ENCODE data around the gene RGS3. TPM values are rescaled to one million over a fixed set of nuclear protein-coding genes. Genes with fewer than 3 reads are reported as not detected.

Gene RGS3
- total RNA-seq, 1 donor: 77.4 TPM

DNA sequence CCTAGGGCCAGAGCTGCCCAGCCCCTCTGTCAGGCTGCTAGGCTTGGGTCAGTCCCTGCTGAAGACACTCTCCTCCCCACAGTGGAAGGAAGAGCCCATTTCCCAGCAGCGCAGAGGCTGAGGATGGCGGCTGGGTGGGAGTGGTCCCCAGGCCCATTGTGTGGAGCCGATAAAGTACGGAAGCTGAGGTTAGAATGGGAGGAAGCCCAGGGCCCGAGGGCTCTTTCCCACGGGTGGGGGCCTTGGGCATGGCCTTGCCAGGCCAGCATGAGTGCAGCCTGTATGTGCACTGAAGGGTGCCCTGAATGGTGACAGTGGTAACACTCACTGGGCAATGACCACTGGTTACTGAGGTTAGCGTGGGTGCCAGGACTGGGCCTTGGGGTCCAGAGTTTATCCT is 125.9 kb downstream of the RGS3 start:
- Histone ChIP-seq H3K9me3 (ENCODE audit: low read depth, low read length) (no peaks in the 10 kb centered on the region), H3K4me1 (ENCODE audit: insufficient read depth, low read length) (peaks cover 10% of the 10 kb centered on the region), H3K36me3 (ENCODE audit: insufficient read depth, low read length) (peaks cover 13% of the 10 kb centered on the region), H3K27me3 (ENCODE audit: insufficient read depth, low read length) (no peaks in the 10 kb centered on the region), H2AFZ (ENCODE audit: low read length) (peak overlapping the region; percentile 59), H3K79me2 (ENCODE audit: insufficient read depth, low read length) (peaks cover 8% of the 10 kb centered on the region), H3K27ac (ENCODE audit: low read depth, low read length) (no peak overlapping the region), H3K4me3 (ENCODE audit: insufficient read depth, low read length) (no peak overlapping the region), H3K4me2 (ENCODE audit: insufficient read depth, low read length) (no peak overlapping the region), H4K20me1 (ENCODE audit: insufficient read depth, low read length) (peaks cover 5% of the 10 kb centered on the region)
- no peak for TF ChIP-seq CTCF (IDR thresholded peaks at IDR 0.05; ENCODE audit: extremely low read depth, low read depth, low read length)
- peak; percentile 50 for DNase-seq (ENCODE audit: insufficient read length, low spot score, missing footprints)

GRCh38 chr9:113589890-113590289 is 126.4 kb downstream of the RGS3 start:
- H3K4me2 ChIP-seq (ENCODE audit: insufficient read depth, low read length): no peak overlapping the region
- H2AFZ ChIP-seq (ENCODE audit: low read length): peak overlapping the region; percentile 59
- no peaks in the 10 kb centered on the region for H3K9me3 ChIP-seq (ENCODE audit: low read depth, low read length)

GRCh38 chr9:113590389-113590788 is 126.9 kb downstream of the RGS3 start:
- H3K4me3 ChIP-seq (ENCODE audit: insufficient read depth, low read length): no peak overlapping the region
- peaks cover 17% of the 10 kb centered on the region for H3K79me2 ChIP-seq (ENCODE audit: insufficient read depth, low read length)
- H3K4me2 ChIP-seq (ENCODE audit: insufficient read depth, low read length): no peak overlapping the region
- H3K36me3 ChIP-seq (ENCODE audit: insufficient read depth, low read length): peaks cover 7% of the 10 kb centered on the region
- DNase-seq (ENCODE audit: insufficient read length, low spot score, missing footprints): no peak
- no peak overlapping the region for H3K27ac ChIP-seq (ENCODE audit: low read depth, low read length)
- H3K4me1 ChIP-seq (ENCODE audit: insufficient read depth, low read length): peaks cover 13% of the 10 kb centered on the region
- H3K9me3 ChIP-seq (ENCODE audit: low read depth, low read length): no peaks in the 10 kb centered on the region
- TF ChIP-seq CTCF (IDR thresholded peaks at IDR 0.05; ENCODE audit: extremely low read depth, low read depth, low read length): no peak
- H4K20me1 ChIP-seq (ENCODE audit: insufficient read depth, low read length): peaks cover 15% of the 10 kb centered on the region
- no peak overlapping the region for H2AFZ ChIP-seq (ENCODE audit: low read length)
- no peaks in the 10 kb centered on the region for H3K27me3 ChIP-seq (ENCODE audit: insufficient read depth, low read length)

More at GRCh38 chr9:113589890-113590289, 126.4 kb downstream of the RGS3 start:
- Histone ChIP-seq H3K27me3 (ENCODE audit: insufficient read depth, low read length) (no peaks in the 10 kb centered on the region), H3K4me1 (ENCODE audit: insufficient read depth, low read length) (peaks cover 10% of the 10 kb centered on the region), H3K79me2 (ENCODE audit: insufficient read depth, low read length) (peaks cover 12% of the 10 kb centered on the region), H3K4me3 (ENCODE audit: insufficient read depth, low read length) (no peak overlapping the region), H3K36me3 (ENCODE audit: insufficient read depth, low read length) (peaks cover 9% of the 10 kb centered on the region), H4K20me1 (ENCODE audit: insufficient read depth, low read length) (peaks cover 10% of the 10 kb centered on the region), H3K27ac (ENCODE audit: low read depth, low read length) (no peak overlapping the region)
- TF ChIP-seq CTCF (IDR thresholded peaks at IDR 0.05; ENCODE audit: extremely low read depth, low read depth, low read length): peak; percentile 88
- DNase-seq (ENCODE audit: insufficient read length, low spot score, missing footprints): peak; percentile 83

GRCh38 chr9:113590991-113591898 is 127.7 kb downstream of the RGS3 start:
- Histone ChIP-seq H4K20me1 (ENCODE audit: insufficient read depth, low read length) (peaks cover 23% of the 10 kb centered on the region), H3K79me2 (ENCODE audit: insufficient read depth, low read length) (peaks cover 26% of the 10 kb centered on the region), H3K4me1 (ENCODE audit: insufficient read depth, low read length) (peaks cover 19% of the 10 kb centered on the region), H3K36me3 (ENCODE audit: insufficient read depth, low read length) (peaks cover 15% of the 10 kb centered on the region), H3K4me3 (ENCODE audit: insufficient read depth, low read length) (no peak overlapping the region), H3K27ac (ENCODE audit: low read depth, low read length) (no peak overlapping the region), H3K27me3 (ENCODE audit: insufficient read depth, low read length) (no peaks in the 10 kb centered on the region), H3K9me3 (ENCODE audit: low read depth, low read length) (no peaks in the 10 kb centered on the region), H2AFZ (ENCODE audit: low read length) (no peak overlapping the region), H3K4me2 (ENCODE audit: insufficient read depth, low read length) (no peak overlapping the region)
- TF ChIP-seq CTCF (IDR thresholded peaks at IDR 0.05; ENCODE audit: extremely low read depth, low read depth, low read length): peak; percentile 93
- peak; percentile 92 for DNase-seq (ENCODE audit: insufficient read length, low spot score, missing footprints)

All from osteoblast (primary cell).